ENCODE data around the gene OPCML.

OPCML gene

GRCh38 chr11:132898676-132899075 lies 633.6 kb downstream of the OPCML start:
- no peak overlapping the region for H3K9ac ChIP-seq (ENCODE audit: low read depth, low read length)
- H3K36me3 ChIP-seq (ENCODE audit: control insufficient read depth, insufficient read depth, low read length) = no peaks in the 10 kb centered on the region
- peaks cover 11% of the 10 kb centered on the region for H3K4me1 ChIP-seq (ENCODE audit: control insufficient read depth, insufficient read depth, low read length)
- no peaks in the 10 kb centered on the region for H3K9me3 ChIP-seq (ENCODE audit: control insufficient read depth, insufficient read depth, low read length)
- H3K27me3 ChIP-seq (ENCODE audit: control insufficient read depth, insufficient read depth, low read length) = no peaks in the 10 kb centered on the region
- no peak overlapping the region for H3K4me3 ChIP-seq (ENCODE audit: low read depth, low read length)

GRCh38 chr11:132898021-132898420 lies 634.3 kb downstream of the OPCML start:
- H3K9me3 ChIP-seq (ENCODE audit: control insufficient read depth, insufficient read depth, low read length) = no peaks in the 10 kb centered on the region
- no peaks in the 10 kb centered on the region for H3K27me3 ChIP-seq (ENCODE audit: control insufficient read depth, insufficient read depth, low read length)
- no peak overlapping the region for H3K4me3 ChIP-seq (ENCODE audit: low read depth, low read length)
- H3K9ac ChIP-seq (ENCODE audit: low read depth, low read length) = no peak overlapping the region
- no peaks in the 10 kb centered on the region for H3K36me3 ChIP-seq (ENCODE audit: control insufficient read depth, insufficient read depth, low read length)
- peaks cover 11% of the 10 kb centered on the region for H3K4me1 ChIP-seq (ENCODE audit: control insufficient read depth, insufficient read depth, low read length)

DNA sequence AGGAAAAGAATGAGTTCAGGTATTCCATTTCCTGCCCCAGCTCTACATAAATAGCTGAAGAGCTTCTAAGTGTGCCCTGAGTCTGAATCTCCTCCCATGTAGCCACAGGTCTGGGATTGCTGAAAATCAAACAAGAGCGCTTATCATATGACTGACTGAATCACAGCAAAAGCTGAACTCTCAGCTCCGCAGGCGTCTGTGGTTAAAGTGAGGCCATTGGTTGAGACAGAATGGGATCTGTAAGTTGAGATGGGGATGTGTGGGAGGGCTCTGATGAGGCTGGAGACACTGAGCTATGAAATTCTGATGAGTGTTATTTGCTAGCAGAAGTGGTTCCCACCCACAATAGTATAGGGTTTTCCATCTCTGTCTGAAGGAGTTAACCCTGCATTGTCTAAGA lies 637.0 kb downstream of the OPCML start:
- Histone ChIP-seq H3K4me3 (ENCODE audit: low read depth, low read length) (no peak overlapping the region), H3K9ac (ENCODE audit: low read depth, low read length) (no peak overlapping the region), H3K9me3 (ENCODE audit: control insufficient read depth, insufficient read depth, low read length) (no peaks in the 10 kb centered on the region), H3K36me3 (ENCODE audit: control insufficient read depth, insufficient read depth, low read length) (no peaks in the 10 kb centered on the region), H3K27me3 (ENCODE audit: control insufficient read depth, insufficient read depth, low read length) (no peaks in the 10 kb centered on the region), H3K4me1 (ENCODE audit: control insufficient read depth, insufficient read depth, low read length) (no peaks in the 10 kb centered on the region)

GRCh38 chr11:132894606-132895005 lies 637.7 kb downstream of the OPCML start:
- no peak overlapping the region for H3K4me3 ChIP-seq (ENCODE audit: low read depth, low read length)
- no peaks in the 10 kb centered on the region for H3K4me1 ChIP-seq (ENCODE audit: control insufficient read depth, insufficient read depth, low read length)
- no peaks in the 10 kb centered on the region for H3K27me3 ChIP-seq (ENCODE audit: control insufficient read depth, insufficient read depth, low read length)
- no peaks in the 10 kb centered on the region for H3K36me3 ChIP-seq (ENCODE audit: control insufficient read depth, insufficient read depth, low read length)
- no peaks in the 10 kb centered on the region for H3K9me3 ChIP-seq (ENCODE audit: control insufficient read depth, insufficient read depth, low read length)
- H3K9ac ChIP-seq (ENCODE audit: low read depth, low read length) = no peak overlapping the region

GRCh38 chr11:132892876-132893275 lies 639.4 kb downstream of the OPCML start:
- no peaks in the 10 kb centered on the region for H3K4me1 ChIP-seq (ENCODE audit: control insufficient read depth, insufficient read depth, low read length)
- no peaks in the 10 kb centered on the region for H3K36me3 ChIP-seq (ENCODE audit: control insufficient read depth, insufficient read depth, low read length)
- H3K4me3 ChIP-seq (ENCODE audit: low read depth, low read length) = no peak overlapping the region
- no peaks in the 10 kb centered on the region for H3K27me3 ChIP-seq (ENCODE audit: control insufficient read depth, insufficient read depth, low read length)
- H3K9me3 ChIP-seq (ENCODE audit: control insufficient read depth, insufficient read depth, low read length) = no peaks in the 10 kb centered on the region
- H3K9ac ChIP-seq (ENCODE audit: low read depth, low read length) = no peak overlapping the region

- Histone ChIP-seq H3K9ac (ENCODE audit: low read depth, low read length) (no peak overlapping the region), H3K27me3 (ENCODE audit: control insufficient read depth, insufficient read depth, low read length) (no peaks in the 10 kb centered on the region), H3K36me3 (ENCODE audit: control insufficient read depth, insufficient read depth, low read length) (no peaks in the 10 kb centered on the region), H3K4me3 (ENCODE audit: low read depth, low read length) (no peak overlapping the region), H3K4me1 (ENCODE audit: control insufficient read depth, insufficient read depth, low read length) (no peaks in the 10 kb centered on the region), H3K9me3 (ENCODE audit: control insufficient read depth, insufficient read depth, low read length) (no peaks in the 10 kb centered on the region)
Observed at GRCh38 chr11:132888226-132888625, 644.1 kb downstream of the OPCML start.

- H3K9me3 ChIP-seq (ENCODE audit: control insufficient read depth, insufficient read depth, low read length) = no peaks in the 10 kb centered on the region
- H3K9ac ChIP-seq (ENCODE audit: low read depth, low read length) = no peak overlapping the region
- H3K36me3 ChIP-seq (ENCODE audit: control insufficient read depth, insufficient read depth, low read length) = no peaks in the 10 kb centered on the region
- H3K4me3 ChIP-seq (ENCODE audit: low read depth, low read length) = no peak overlapping the region
- H3K27me3 ChIP-seq (ENCODE audit: control insufficient read depth, insufficient read depth, low read length) = no peaks in the 10 kb centered on the region
- H3K4me1 ChIP-seq (ENCODE audit: control insufficient read depth, insufficient read depth, low read length) = no peaks in the 10 kb centered on the region
Observed at GRCh38 chr11:132886335-132886734, 646.0 kb downstream of the OPCML start.

GRCh38 chr11:132883241-132883640 lies 649.1 kb downstream of the OPCML start:
- H3K4me1 ChIP-seq (ENCODE audit: control insufficient read depth, insufficient read depth, low read length) = no peaks in the 10 kb centered on the region
- no peaks in the 10 kb centered on the region for H3K27me3 ChIP-seq (ENCODE audit: control insufficient read depth, insufficient read depth, low read length)
- H3K9ac ChIP-seq (ENCODE audit: low read depth, low read length) = no peak overlapping the region
- H3K36me3 ChIP-seq (ENCODE audit: control insufficient read depth, insufficient read depth, low read length) = no peaks in the 10 kb centered on the region
- H3K9me3 ChIP-seq (ENCODE audit: control insufficient read depth, insufficient read depth, low read length) = no peaks in the 10 kb centered on the region
- no peak overlapping the region for H3K4me3 ChIP-seq (ENCODE audit: low read depth, low read length)

- Histone ChIP-seq H3K4me1 (ENCODE audit: control insufficient read depth, insufficient read depth, low read length) (no peaks in the 10 kb centered on the region), H3K27me3 (ENCODE audit: control insufficient read depth, insufficient read depth, low read length) (no peaks in the 10 kb centered on the region), H3K9ac (ENCODE audit: low read depth, low read length) (no peak overlapping the region), H3K36me3 (ENCODE audit: control insufficient read depth, insufficient read depth, low read length) (no peaks in the 10 kb centered on the region), H3K4me3 (ENCODE audit: low read depth, low read length) (no peak overlapping the region), H3K9me3 (ENCODE audit: control insufficient read depth, insufficient read depth, low read length) (no peaks in the 10 kb centered on the region)
Observed at GRCh38 chr11:132881622-132882021, 650.7 kb downstream of the OPCML start.

- Histone ChIP-seq H3K4me1 (ENCODE audit: control insufficient read depth, insufficient read depth, low read length) (no peaks in the 10 kb centered on the region), H3K9me3 (ENCODE audit: control insufficient read depth, insufficient read depth, low read length) (no peaks in the 10 kb centered on the region), H3K9ac (ENCODE audit: low read depth, low read length) (no peak overlapping the region), H3K27me3 (ENCODE audit: control insufficient read depth, insufficient read depth, low read length) (no peaks in the 10 kb centered on the region), H3K36me3 (ENCODE audit: control insufficient read depth, insufficient read depth, low read length) (no peaks in the 10 kb centered on the region), H3K4me3 (ENCODE audit: low read depth, low read length) (no peak overlapping the region)
Observed at GRCh38 chr11:132878111-132878510, 654.2 kb downstream of the OPCML start.

GRCh38 chr11:132876705-132877104 lies 655.6 kb downstream of the OPCML start:
- Histone ChIP-seq H3K4me1 (ENCODE audit: control insufficient read depth, insufficient read depth, low read length) (no peaks in the 10 kb centered on the region), H3K9me3 (ENCODE audit: control insufficient read depth, insufficient read depth, low read length) (no peaks in the 10 kb centered on the region), H3K27me3 (ENCODE audit: control insufficient read depth, insufficient read depth, low read length) (no peaks in the 10 kb centered on the region), H3K36me3 (ENCODE audit: control insufficient read depth, insufficient read depth, low read length) (no peaks in the 10 kb centered on the region), H3K4me3 (ENCODE audit: low read depth, low read length) (no peak overlapping the region), H3K9ac (ENCODE audit: low read depth, low read length) (no peak overlapping the region)

- Histone ChIP-seq H3K4me3 (ENCODE audit: low read depth, low read length) (no peak overlapping the region), H3K36me3 (ENCODE audit: control insufficient read depth, insufficient read depth, low read length) (no peaks in the 10 kb centered on the region), H3K9ac (ENCODE audit: low read depth, low read length) (no peak overlapping the region), H3K9me3 (ENCODE audit: control insufficient read depth, insufficient read depth, low read length) (no peaks in the 10 kb centered on the region), H3K27me3 (ENCODE audit: control insufficient read depth, insufficient read depth, low read length) (no peaks in the 10 kb centered on the region), H3K4me1 (ENCODE audit: control insufficient read depth, insufficient read depth, low read length) (no peaks in the 10 kb centered on the region)
Observed at GRCh38 chr11:132876239-132876638, 656.1 kb downstream of the OPCML start.

DNA sequence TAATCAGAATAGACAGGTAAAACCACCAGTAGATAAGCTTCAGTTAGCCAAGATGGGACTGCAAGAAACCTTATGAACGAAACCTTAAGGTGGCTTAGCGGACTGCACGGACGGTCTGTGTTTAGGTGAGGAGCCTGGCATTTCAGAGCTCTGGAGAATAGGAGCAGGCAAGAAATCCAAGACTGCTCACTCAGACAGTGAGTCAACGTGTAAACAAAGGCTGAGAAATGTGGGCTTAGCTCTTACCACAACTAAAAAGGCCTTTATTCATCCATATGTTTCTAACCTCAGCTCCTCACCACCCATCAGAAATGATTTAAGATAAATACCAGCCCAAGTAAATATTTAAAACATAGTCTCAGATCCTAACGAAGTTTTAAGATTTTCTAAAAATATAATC lies 657.7 kb downstream of the OPCML start:
- no peaks in the 10 kb centered on the region for H3K36me3 ChIP-seq (ENCODE audit: control insufficient read depth, insufficient read depth, low read length)
- H3K9me3 ChIP-seq (ENCODE audit: control insufficient read depth, insufficient read depth, low read length) = no peaks in the 10 kb centered on the region
- H3K4me1 ChIP-seq (ENCODE audit: control insufficient read depth, insufficient read depth, low read length) = no peaks in the 10 kb centered on the region
- no peaks in the 10 kb centered on the region for H3K27me3 ChIP-seq (ENCODE audit: control insufficient read depth, insufficient read depth, low read length)
- H3K9ac ChIP-seq (ENCODE audit: low read depth, low read length) = no peak overlapping the region
- no peak overlapping the region for H3K4me3 ChIP-seq (ENCODE audit: low read depth, low read length)
